IPS DF 4.7 (cell line): ENCODE measurements around the gene NKX6-2.
"Not testable (repeated sequence)": the region's sequence is repeated elsewhere in the genome, so short reads cannot be mapped to it uniquely, and the experiment has no call there.

Experiments used
- DNase-seq: peaks from one replicate; pipeline ENCODE4 v3.0.0-alpha.2; 2013; ENCODE audit warnings: low spot score; ENCODE audit errors: extremely low read depth

NKX6-2 gene

DNA sequence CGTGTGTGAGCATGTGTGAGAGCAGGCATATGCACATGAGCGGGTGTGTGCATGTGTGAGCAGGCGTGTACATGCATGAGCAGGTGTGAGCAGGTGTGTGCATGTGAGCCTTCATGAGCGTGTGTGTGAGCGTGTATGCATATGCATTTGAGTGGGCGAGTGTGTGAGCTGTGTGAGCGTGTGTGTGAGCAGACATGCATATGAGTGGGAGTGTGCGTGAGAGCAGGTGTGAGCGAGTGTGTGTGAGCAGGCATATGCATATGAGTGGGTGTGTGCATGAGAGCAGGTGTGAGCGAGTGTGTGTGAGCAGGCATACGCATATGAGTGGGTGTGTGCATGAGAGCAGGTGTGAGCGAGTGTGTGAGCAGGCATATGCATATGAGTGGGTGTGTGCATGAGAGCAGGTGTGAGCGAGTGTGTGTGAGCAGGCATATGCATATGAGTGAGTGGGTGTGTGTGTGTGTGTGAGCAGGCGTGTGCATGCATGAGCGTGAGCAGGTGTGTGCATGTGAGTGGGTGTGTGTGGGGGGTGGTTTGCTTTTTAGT, 30.7 kb downstream of the NKX6-2 start:
- DNase-seq, result no peak

DNA sequence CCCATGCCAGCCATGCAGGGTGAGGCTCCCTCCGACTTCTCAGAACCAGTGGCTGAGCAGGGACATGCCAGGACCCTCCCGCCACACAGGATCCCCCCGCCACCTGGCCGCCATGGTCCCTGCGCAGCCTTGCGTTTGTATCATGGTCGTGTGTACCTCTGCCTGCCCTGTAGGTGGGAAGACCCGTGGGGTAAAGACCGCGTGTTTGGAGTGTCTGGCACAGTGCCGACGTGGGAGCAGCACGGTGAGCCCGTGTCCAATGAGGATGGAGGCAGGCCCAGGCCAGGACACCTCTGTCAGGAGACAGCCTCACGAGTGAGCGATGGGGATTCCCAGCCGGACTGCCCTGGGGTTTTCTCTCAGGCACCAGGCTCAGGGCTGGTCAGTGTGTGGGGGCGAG, 31.9 kb downstream of the NKX6-2 start:
- no peak for DNase-seq

DNA sequence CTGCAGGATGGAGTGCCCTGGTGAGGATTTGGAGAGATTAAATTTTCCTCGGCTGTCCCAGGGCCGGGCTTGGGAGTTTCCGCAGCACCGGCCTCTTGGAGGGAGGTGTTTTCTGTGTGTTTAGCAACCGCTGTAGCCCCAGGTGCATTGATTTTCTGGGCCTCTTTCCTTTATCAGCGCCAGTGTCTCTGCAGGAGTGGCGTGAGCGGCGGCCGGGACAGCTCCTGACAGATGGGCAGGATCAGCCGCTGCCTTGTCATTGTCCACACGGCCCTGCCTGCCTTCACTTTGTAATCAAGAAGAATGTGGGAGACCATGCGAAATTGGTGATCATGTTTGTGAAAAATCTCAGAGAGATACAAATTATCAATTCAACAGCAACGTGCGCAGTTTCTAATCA, 32.4 kb downstream of the NKX6-2 start:
- DNase-seq, result no peak

DNA sequence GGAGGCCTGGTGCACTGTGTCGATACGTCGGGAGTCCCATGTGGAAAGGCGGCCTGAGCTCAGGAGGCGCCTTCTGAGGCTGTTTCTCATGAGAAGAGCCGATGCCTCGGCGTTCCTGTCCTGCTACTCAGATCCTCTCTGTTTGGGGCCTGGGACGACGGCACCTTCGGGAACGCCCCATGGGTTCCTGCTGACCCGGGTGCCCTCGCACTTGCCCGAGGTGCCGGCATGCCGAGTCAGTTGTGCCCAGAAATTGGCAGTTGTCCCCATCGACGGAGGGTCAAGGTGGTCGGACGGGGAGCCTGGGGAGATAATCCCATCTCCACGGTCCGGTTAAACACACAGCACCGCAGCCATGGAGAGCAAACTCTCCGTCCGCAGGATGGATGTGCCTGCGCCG, 33.0 kb downstream of the NKX6-2 start:
- DNase-seq, result no peak

DNA sequence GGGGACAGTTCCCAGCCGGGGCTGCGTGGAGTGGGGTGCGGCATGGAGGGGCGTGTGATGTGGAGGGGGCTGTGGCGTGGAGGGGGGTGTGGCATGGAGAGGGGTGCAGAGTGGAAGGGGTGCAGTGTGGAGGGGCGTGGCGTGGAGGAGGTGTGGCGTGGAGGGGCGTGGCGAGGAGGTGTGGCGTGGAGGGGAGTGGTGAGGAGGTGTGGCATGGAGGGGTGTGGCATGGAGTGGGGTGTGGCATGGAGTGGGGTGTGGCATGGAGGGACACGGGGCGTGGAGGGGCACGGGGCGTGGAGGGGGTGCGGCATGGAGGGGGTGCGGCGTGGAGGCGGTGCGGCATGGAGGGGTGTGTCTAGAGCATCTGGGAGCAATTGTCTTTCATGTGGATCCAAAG, 33.6 kb downstream of the NKX6-2 start:
- DNase-seq, result no peak

DNA sequence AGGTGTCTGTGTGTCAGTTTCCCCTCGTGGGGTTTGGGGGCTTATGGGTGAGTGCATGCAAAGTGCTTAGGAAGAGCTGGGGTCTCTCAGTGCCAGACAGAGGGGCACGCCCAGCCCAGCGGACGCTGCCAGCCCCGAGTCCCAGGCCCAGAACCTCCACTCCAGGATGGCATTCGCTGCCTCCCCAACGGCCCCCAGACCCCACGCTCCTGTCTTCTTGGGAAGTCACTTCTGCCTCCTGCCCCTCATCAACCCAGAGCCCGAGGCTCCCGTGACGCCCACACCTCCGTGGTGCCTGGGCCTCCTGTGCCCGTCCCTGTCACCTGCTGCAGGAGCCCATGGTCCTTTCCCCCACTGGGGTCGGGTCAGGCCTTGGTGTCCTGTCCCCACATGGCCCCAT, 35.0 kb downstream of the NKX6-2 start:
- DNase-seq, result no peak

DNA sequence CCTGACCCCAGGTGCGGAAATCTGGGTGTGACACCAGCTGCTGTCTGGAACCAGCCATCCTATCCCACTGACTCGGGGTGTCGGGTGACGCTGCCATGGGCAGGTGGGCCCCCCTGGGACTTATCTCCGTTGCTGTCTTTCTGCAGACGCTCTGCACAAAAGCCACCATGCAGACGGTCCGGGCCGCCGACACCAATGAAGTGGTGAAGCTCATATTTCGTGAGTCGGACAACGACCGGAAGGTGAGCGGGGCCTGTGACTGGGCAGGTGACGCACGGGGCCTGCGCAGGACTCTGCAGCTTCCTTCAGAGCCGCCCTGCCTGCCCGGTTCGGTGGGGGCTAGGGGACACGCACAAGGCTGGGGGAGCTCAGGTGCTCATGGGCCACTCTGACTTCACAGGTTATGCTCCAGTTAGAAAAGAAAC, 36.6 kb downstream of the NKX6-2 start:
- no peak for DNase-seq

DNA sequence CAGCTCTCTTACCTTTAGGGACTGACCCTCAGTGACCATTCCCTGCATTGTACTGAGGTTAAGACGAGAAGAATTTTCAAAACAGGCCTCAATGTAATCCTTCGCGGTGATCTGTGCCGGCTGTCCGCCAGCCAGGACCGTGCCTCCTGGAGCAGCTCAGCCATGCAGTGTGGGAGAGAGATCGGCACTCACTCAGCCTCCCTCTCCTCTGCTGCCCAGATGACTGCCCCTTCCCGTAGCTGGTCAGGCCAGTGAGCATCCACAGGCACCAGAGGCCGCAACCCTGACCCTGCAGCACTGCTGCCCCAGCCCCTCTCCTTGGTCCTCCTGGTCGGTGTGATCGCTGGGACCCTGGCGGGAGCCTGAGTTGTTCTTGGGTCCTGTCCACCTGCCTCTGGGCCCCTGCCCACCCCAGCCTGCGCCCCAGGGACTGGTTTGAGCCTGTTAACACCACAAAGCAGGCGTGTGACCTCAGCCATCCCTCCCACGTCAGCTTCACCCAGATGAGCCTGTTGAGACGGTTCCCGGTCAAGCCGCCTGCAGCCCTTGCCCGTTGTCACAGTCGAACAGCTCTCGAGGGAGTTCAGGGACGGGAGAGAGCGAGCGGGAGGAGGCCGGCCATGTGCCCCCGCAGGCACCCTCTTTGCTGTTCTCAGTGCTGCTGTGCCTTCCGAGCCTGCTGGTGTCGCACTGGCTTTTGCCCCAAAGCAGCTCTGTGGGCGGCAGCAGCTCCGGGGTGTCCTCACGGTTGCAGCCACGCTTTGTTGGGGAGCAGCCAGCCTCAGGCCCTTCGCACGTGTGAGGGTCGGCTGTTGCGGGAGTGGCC, 37.2 kb downstream of the NKX6-2 start:
- no peak for DNase-seq

DNA sequence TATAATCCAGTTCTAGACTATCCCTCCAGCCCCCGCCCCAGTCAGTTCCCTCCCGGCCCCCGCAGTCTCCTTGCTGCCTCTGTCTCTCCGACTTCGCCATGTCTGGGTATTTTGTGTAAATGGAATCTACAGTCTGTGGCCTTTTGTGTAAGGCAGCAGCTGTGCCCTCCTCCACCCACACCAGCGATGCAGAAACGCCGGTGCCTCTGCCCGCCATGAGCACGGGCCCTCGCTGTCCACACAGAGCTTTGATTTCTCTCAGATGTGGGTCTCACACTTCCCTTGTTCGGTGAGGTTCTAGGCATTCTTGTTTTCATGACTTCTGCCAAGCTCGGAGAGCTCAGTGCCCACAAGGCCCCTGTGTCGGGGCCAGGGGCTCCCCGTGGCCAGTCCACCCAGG, 37.8 kb downstream of the NKX6-2 start:
- no peak for DNase-seq

DNA sequence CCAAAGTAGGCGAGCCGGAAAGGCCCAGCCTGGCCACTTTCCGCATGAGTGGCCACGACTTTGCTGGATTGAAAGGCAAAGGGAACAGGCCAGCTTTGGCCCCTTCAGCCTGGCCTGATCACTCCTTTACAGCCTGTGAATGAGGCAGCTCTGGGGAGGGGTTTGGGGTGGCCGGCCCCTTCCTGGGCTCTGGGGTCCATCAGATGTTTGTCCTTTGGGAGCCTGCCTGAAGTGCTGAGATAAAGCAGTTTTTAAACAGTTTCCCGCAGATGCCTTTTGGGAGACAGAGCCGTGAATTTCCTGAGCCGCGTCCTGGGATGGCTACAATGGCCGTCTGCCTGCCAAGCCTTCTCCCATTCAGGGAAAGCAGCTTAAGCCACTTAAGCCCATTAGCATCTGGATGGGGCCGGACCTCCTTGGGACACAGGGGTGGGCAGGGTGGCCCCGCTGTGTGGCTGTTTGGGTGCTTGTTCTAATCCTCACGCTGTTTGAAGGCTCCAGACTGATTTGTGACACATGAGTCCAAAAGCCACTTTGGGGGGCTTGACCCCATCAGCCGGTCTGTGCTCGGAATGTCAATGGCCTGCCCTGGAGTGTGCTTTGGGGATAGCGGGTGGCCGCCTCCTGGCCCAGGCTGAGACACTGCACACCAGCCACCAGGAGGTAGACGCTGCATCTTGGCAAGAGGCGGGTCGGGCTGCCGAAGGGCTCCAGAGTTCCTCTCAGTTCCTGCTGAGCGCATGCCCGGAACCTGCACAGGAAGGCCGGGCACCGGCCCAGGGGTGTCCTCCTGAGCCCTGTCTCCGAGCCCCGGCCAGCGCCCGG, 38.9 kb downstream of the NKX6-2 start:
- peak; percentile 9 for DNase-seq

DNA sequence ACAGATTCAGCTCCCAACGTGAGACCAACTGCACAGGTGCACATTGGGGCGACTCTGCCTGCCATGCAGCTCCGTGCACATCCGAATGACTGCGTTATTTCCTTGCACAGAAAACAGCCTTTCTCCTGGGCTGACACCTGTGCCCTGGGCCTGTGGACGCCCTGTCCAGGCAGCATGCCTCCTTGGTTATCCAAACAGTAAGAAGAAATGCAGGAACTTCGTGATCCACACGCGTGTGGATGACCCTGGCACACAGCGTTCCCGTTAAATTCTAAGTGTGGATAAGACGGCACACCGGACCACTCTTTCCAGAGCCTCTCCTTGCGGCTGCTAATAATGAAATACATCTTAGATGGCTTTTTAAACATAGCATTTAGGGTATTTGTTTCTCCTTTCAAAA, 39.6 kb downstream of the NKX6-2 start:
- no peak for DNase-seq

DNA sequence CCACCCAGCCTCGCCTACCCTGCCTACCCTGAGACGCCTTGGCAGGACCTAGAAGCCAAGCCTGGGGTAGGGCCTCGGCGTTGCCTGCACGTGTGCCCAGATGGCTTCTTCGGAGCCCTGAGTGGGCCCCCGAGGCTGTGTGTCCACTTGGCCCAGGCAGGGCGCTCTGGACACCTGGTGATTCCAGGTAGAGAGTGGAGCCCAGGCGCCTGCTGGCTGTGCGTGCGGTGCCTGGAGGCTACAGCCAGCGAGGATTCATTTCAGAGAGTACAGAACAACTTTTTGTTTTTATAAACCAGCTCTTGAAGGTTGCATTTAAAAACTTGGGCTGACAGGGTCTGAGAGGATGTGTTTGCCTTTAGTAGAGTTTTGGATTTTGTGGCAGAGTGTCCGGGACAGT, 40.0 kb downstream of the NKX6-2 start:
- DNase-seq, result no peak

DNA sequence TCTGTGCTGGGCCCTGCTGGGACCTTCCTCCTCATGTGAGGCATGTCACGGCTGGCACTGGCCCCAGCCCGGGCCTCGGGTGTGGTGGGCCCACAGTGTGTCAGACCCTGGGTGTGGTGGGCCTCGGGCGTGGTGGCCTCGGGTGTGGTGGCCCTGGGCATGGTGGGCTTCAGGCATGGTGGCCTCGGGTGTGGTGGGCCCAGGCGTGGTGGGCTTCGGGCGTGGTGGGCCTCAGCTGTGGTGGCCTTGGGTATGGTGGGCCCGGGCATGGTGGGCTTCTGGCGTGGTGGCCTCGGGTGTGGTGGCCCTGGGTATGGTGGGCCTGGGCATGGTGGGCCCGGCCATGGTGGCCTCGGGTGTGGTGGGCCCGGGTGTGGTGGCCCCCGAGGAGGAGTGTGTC, 40.4 kb downstream of the NKX6-2 start:
- no peak for DNase-seq

DNA sequence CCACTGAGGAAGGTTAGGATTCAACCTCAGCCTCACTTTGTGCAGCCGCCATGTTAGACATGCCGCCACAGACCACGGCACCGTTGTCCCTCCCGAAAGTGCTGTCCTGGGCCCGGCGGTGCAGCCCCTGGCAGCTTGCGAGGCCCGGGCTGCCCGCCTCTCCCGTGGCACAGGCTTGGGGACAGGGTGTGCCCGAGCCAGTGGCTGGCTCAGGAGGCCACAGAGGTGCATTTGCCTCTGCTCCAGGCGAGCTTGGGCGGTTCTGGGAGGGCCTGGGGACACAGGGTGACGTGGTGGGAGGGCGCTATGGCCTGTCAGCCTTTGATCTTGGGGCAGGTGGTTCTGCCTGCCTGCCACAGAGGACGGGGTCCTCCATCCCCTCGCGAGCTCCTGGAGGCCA, 41.1 kb downstream of the NKX6-2 start:
- DNase-seq, result no peak

DNA sequence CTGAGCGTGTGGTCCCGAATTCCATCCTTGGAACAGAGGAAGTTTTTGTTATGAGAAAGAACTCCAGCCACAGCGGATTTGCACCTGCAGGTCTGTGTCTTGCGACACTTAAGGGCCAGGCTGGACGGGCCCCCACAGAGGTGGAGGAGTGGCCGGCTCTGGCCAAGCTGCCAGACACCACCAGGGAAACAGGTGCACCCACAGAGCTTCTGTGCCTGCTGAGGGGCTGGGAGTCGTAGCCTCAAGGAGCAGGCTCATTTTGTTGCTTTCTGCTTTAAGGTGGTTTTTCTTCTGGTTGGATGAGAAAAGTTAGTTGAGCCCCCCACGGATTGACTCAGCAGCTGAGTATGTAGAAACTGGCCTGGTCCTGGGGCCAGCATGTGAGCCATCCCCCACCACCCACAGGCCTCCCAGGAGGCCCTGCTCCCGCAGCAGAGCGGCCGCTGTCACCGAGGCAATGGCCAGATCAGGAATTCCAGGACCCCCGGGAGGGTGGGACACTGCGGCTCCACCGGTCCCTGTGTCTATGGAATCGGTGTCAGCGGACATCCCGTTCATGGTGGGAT, 41.9 kb downstream of the NKX6-2 start:
- DNase-seq, result no peak

DNA sequence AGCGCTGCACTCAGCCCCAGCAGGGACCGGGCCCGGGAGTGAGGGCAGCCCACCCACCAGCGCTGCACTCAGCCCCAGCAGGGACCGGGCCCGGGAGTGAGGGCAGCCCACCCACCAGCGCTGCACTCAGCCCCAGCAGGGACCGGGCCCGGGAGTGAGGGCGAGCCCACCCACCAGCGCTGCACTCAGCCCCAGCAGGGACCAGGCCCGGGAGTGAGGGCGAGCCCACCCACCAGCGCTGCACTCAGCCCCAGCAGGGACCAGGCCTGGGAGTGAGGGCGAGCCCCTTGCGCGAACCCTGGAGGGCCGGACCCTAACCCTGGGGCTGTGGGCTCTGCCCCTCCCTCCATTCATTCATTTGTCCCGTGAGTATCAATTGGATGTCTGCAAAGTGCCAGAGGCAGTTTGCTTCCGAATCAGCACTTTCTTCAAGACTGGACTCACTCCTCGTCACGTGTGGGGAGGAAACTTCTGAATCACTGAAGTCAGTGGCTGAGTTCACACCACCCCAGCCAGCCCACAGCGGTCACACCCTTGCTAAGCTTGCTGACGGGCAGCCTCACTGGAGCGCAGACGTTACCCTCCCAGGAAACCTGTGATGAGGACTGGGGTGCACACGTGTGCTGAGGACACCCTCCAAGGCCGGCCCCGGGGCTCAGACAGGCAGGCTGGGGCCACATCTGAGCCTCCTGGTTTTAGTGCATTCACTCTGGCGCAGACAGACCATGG, 42.6 kb downstream of the NKX6-2 start:
- not testable (repeated sequence) for DNase-seq

DNA sequence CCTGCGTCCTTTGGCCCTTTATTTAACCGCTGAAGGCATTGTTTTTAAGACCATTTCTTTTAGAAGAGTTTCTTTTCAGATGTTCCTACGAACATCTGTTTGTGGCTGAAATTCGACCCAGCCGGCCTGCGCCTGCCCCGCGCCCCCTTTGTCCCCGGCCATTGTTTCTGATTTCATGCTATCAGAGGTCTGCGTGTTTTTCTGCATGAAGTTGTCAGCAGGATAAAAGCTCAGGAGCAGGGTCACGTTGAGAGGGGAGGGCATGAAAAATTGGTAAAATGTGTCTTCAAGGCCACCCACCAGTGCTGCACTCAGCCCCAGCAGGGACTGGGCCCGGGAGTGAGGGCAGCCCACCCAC, 43.1 kb downstream of the NKX6-2 start:
- no peak for DNase-seq

DNA sequence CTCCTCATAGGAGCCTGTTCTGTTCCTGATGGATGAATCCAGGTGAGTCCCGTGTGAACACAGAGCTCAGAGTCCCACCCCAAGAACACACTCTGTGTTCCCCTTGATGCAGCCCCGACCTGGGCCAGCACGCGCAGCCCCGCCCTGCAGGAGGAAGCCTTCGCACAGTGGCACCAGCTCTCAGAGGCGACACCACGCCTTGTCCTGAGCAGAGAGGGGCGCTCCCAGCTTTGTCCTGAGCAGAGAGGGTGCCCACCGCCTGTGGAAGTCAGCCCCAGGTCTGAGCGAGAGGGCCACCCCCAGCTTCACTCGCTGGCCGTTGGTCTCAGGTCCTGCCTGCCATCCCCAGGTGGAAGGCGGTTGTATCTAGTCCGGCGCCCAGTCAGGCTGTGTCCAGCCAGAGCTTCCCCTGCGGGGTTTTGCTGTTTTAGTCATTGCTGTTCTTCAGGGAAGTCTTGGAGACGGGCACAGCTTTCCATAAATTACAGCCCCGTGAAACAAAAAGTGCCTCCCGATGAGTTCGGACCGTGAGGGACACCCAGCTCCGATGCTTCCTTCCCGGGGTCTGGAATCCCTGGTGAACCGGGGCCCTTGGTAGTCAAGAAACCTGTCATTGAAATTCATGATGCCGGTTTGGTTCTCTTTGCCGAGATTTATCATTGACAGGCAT, 43.6 kb downstream of the NKX6-2 start:
- no peak for DNase-seq

DNA sequence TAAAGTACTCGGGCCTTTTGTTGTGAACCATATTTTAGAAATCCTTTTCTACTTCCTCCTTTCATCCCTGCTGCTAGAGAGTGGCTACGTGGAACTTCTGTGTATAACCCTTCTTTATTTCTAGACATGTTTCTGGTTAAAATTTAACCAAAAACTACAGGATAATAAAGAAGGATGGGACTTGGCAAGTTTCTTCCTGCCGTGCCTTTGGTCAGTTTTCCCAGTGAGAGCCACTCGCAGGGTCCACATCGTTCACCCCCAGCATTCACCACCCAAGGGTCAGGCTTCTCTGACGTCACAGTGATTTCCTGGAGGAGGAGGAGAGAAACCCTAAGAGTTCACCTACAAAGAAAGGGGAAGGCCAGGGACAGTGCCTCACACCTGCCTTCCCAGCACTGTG, 45.4 kb downstream of the NKX6-2 start:
- no peak for DNase-seq

DNA sequence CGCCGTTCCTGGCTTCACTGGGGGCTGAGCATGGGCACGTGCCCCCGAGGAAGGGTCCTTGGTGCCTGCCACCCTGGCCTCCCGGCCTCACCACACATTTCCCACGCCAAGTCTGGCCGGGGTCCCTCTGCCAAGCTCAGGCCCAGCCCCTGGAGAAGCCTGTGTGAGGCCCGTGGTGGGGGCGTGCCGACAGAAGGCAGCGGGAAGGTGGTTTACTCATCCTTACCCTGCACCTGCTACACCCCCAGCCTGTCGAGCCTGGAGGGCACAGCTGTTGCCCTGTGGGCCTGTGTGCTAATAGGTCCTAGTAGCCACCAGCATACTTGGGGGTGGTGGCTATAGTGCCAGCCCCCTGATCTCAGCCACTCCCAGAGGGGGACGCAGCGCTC, 46.7 kb downstream of the NKX6-2 start:
- DNase-seq, result no peak
